ENCODE data around the gene FAM180A. TPM values are rescaled to one million over a fixed set of nuclear protein-coding genes. Genes with fewer than 3 reads are reported as not detected.

Gene FAM180A
- 53.3 and 53.4 TPM in 2 replicates for total RNA-seq

GRCh38 chr7:135748770-135749169 lies at the start of gene FAM180A:
TSS of gene FAM180A (minus strand) at chr7:135748813. CDS start at chr7:135748580, 233 bp downstream.

DNA sequence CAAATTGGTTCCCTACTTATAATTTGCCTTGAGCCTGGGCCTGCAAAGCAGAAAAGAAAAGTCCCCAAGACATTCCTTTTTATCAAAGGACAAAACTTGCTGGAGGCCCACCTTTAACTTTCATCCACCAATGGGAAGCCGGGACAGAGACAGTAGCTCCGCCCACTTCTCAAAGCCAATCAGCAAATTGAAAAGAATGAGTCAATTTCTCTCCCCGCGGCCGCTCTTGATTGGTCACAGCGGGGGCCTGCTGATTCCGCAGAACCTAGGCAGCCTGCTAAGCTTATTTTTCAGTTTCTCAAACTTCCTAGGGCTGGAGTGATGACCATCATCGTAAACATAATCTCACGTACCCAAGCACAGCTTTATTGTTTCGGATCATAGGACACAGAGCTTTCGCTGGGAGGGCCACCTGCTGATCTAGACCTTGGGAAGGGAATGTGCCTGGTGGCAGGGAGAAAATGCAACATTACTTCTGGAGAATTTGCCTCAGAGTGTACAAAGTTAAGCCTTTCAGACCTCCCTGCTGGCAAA lies 20.4 kb downstream of the FAM180A start, which contains the start of gene SLC13A4:
Gene SLC13A4 (minus strand): TSS at position 51 of the 534 bp plus-strand sequence. CDS start 690 bp downstream, outside the sequence.

Other genes with a start within 250 kb of the FAM180A start
- gene CNOT4, start 238.7 kb downstream of the FAM180A start, total RNA-seq, result 20.0 and 21.5 TPM in 2 replicates
- 35.4 and 37.4 TPM in 2 replicates for gene NUP205, start 190.9 kb downstream of the FAM180A start, total RNA-seq
- gene STMP1, start 86.3 kb downstream of the FAM180A start, total RNA-seq, result 27.6 and 35.9 TPM in 2 replicates
- 0.76 and 1.4 TPM in 2 replicates for gene SLC13A4, start 20.6 kb downstream of the FAM180A start, total RNA-seq
- 180 and 190 TPM in 2 replicates for gene MTPN, start 228.5 kb upstream of the FAM180A start, total RNA-seq

Data from articular chondrocyte of knee joint (primary cell).